AG09319 (cell line): ENCODE results near the gene SMPDL3A.
A peak's percentile ranks its signal among the peaks of the same experiment; 100 is the strongest.

Experiments used
- DNase-seq: peaks from one replicate; pipeline ENCODE4 v3.0.0-alpha.2; 2010; ENCODE audit warnings: low read depth; ENCODE audit errors: extremely low read depth
- CTCF ChIP-seq: IDR thresholded peaks from 2 replicates; pipeline ENCODE4 v1.5.1; 2011; ENCODE audit warnings: low read depth, mild to moderate bottlenecking, inconsistent platforms, low read length, moderate library complexity

The SMPDL3A gene

GRCh38 chr6:122749451-122750050 lies 39.5 kb upstream of the SMPDL3A start:
- no peak for DNase-seq
- TF ChIP-seq CTCF: no peak

- TF ChIP-seq CTCF: no peak
- DNase-seq: no peak
Measured at GRCh38 chr6:122751326-122751725, 37.7 kb upstream of the SMPDL3A start.

- TF ChIP-seq CTCF: no peak
- no peak for DNase-seq
Measured at GRCh38 chr6:122752459-122752858, 36.6 kb upstream of the SMPDL3A start.

- no peak for TF ChIP-seq CTCF
- no peak for DNase-seq
Measured at GRCh38 chr6:122753000-122753687, 35.9 kb upstream of the SMPDL3A start.

- DNase-seq: peak; percentile 18
- TF ChIP-seq CTCF: no peak
Measured at GRCh38 chr6:122753688-122754056, 35.4 kb upstream of the SMPDL3A start.

- no peak for TF ChIP-seq CTCF
- DNase-seq: no peak
Measured at GRCh38 chr6:122754191-122754731, 34.8 kb upstream of the SMPDL3A start.

- no peak for TF ChIP-seq CTCF
- no peak for DNase-seq
Measured at GRCh38 chr6:122755901-122756300, 33.2 kb upstream of the SMPDL3A start.
